ENCODE measurements around the gene RAB7B. TPM values are rescaled to one million over a fixed set of nuclear protein-coding genes. Genes with fewer than 3 reads are reported as not detected.

Gene RAB7B
- total RNA-seq, 1 experiment from 2014 or later = not detected

DNA sequence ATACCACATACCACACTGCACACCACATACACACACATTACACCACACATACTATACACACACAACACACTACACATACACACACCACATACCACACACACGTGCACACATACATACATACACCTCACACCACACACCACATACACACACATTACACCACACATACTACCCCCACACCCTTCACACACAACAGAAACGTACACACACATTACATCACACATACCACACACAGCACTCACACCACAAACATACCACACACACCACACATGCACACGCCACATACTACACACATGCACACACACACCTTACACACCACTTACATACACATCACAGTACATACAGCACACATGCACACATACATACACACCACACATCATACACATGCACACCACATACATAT is 28.5 kb downstream of the RAB7B start (continued):
- TF ChIP-seq, protein P1, sequence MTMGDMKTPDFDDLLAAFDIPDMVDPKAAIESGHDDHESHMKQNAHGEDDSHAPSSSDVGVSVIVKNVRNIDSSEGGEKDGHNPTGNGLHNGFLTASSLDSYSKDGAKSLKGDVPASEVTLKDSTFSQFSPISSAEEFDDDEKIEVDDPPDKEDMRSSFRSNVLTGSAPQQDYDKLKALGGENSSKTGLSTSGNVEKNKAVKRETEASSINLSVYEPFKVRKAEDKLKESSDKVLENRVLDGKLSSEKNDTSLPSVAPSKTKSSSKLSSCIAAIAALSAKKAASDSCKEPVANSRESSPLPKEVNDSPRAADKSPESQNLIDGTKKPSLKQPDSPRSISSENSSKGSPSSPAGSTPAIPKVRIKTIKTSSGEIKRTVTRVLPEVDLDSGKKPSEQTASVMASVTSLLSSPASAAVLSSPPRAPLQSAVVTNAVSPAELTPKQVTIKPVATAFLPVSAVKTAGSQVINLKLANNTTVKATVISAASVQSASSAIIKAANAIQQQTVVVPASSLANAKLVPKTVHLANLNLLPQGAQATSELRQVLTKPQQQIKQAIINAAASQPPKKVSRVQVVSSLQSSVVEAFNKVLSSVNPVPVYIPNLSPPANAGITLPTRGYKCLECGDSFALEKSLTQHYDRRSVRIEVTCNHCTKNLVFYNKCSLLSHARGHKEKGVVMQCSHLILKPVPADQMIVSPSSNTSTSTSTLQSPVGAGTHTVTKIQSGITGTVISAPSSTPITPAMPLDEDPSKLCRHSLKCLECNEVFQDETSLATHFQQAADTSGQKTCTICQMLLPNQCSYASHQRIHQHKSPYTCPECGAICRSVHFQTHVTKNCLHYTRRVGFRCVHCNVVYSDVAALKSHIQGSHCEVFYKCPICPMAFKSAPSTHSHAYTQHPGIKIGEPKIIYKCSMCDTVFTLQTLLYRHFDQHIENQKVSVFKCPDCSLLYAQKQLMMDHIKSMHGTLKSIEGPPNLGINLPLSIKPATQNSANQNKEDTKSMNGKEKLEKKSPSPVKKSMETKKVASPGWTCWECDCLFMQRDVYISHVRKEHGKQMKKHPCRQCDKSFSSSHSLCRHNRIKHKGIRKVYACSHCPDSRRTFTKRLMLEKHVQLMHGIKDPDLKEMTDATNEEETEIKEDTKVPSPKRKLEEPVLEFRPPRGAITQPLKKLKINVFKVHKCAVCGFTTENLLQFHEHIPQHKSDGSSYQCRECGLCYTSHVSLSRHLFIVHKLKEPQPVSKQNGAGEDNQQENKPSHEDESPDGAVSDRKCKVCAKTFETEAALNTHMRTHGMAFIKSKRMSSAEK (CRISPR knock-in tag; IDR thresholded peaks at IDR 0.05; ENCODE audit: borderline replicate concordance) = no peak
- TF ChIP-seq, protein P2, sequence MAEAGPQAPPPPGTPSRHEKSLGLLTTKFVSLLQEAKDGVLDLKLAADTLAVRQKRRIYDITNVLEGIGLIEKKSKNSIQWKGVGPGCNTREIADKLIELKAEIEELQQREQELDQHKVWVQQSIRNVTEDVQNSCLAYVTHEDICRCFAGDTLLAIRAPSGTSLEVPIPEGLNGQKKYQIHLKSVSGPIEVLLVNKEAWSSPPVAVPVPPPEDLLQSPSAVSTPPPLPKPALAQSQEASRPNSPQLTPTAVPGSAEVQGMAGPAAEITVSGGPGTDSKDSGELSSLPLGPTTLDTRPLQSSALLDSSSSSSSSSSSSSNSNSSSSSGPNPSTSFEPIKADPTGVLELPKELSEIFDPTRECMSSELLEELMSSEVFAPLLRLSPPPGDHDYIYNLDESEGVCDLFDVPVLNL (CRISPR knock-in tag; IDR thresholded peaks at IDR 0.05; ENCODE audit: borderline replicate concordance, low read depth) = no peak
- TF ChIP-seq EMX1 (CRISPR knock-in tag; IDR thresholded peaks at IDR 0.05) = no peak
- TF ChIP-seq, protein P3, sequence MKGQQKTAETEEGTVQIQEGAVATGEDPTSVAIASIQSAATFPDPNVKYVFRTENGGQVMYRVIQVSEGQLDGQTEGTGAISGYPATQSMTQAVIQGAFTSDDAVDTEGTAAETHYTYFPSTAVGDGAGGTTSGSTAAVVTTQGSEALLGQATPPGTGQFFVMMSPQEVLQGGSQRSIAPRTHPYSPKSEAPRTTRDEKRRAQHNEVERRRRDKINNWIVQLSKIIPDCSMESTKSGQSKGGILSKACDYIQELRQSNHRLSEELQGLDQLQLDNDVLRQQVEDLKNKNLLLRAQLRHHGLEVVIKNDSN (CRISPR knock-in tag; IDR thresholded peaks at IDR 0.05) = no peak
- TF ChIP-seq, protein P4, sequence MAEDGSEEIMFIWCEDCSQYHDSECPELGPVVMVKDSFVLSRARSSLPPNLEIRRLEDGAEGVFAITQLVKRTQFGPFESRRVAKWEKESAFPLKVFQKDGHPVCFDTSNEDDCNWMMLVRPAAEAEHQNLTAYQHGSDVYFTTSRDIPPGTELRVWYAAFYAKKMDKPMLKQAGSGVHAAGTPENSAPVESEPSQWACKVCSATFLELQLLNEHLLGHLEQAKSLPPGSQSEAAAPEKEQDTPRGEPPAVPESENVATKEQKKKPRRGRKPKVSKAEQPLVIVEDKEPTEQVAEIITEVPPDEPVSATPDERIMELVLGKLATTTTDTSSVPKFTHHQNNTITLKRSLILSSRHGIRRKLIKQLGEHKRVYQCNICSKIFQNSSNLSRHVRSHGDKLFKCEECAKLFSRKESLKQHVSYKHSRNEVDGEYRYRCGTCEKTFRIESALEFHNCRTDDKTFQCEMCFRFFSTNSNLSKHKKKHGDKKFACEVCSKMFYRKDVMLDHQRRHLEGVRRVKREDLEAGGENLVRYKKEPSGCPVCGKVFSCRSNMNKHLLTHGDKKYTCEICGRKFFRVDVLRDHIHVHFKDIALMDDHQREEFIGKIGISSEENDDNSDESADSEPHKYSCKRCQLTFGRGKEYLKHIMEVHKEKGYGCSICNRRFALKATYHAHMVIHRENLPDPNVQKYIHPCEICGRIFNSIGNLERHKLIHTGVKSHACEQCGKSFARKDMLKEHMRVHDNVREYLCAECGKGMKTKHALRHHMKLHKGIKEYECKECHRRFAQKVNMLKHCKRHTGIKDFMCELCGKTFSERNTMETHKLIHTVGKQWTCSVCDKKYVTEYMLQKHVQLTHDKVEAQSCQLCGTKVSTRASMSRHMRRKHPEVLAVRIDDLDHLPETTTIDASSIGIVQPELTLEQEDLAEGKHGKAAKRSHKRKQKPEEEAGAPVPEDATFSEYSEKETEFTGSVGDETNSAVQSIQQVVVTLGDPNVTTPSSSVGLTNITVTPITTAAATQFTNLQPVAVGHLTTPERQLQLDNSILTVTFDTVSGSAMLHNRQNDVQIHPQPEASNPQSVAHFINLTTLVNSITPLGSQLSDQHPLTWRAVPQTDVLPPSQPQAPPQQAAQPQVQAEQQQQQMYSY (CRISPR knock-in tag; IDR thresholded peaks at IDR 0.05) = no peak
- TF ChIP-seq SMAD3 (CRISPR knock-in tag; IDR thresholded peaks at IDR 0.05; ENCODE audit: borderline replicate concordance) = no peak

DNA sequence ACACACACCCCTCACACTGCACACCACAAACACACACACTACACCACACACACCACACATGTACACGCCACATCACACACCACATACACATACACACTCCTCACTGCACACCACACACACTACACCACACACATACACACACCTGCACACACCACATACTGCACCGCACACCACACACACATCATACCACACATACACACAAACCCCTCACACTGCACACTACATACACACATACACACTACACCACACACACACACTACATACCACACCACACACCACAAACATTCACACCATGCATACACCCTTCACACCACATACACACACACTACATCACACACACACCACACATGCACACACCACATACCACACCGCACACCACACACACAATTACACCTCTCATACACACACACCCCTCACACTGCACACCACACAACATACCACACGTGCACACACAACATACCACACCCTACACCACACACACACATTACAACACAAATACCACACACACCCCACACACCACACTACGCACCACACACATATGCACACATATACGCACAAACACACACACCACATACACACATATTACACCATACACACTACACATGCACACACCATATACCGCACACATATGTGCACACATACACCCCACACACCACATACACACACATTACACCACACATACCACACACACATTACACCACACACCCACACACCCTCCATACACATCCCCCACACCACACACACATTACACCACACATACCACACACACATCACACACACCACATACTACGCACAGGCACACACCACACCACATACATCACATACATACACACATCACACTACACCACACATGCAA is 29.6 kb downstream of the RAB7B start:
- H3K27me3 Mint-ChIP-seq (ENCODE audit: low read depth) = peaks cover 3% of the 10 kb centered on the region; the same call in 1 of the 2 replicates
- H3K4me1 Mint-ChIP-seq = peaks cover 5% of the 10 kb centered on the region; the same call in 1 of the 2 replicates
- H3K4me3 Mint-ChIP-seq = no peak overlapping the region
- CTCF ChIA-PET = no interaction called here
- H3K27ac Mint-ChIP-seq = no peak overlapping the region
- H3K36me3 Mint-ChIP-seq = peaks cover 2% of the 10 kb centered on the region; the same call in 1 of the 2 replicates
- POLR2A ChIA-PET = no interaction called here
- peaks cover 23% of the 10 kb centered on the region for H3K9me3 Mint-ChIP-seq
- ATAC-seq = no peak
- TF ChIP-seq TEAD1 (CRISPR knock-in tag; IDR thresholded peaks at IDR 0.05) (no peak), RORB (CRISPR knock-in tag; IDR thresholded peaks at IDR 0.05) (no peak), CREB1 (CRISPR knock-in tag; IDR thresholded peaks at IDR 0.05) (no peak), TCF7 (CRISPR knock-in tag; IDR thresholded peaks at IDR 0.05; ENCODE audit: low read depth) (no peak)
- TF ChIP-seq, protein P5, sequence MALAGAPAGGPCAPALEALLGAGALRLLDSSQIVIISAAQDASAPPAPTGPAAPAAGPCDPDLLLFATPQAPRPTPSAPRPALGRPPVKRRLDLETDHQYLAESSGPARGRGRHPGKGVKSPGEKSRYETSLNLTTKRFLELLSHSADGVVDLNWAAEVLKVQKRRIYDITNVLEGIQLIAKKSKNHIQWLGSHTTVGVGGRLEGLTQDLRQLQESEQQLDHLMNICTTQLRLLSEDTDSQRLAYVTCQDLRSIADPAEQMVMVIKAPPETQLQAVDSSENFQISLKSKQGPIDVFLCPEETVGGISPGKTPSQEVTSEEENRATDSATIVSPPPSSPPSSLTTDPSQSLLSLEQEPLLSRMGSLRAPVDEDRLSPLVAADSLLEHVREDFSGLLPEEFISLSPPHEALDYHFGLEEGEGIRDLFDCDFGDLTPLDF (CRISPR knock-in tag; IDR thresholded peaks at IDR 0.05) = no peak
- DNase-seq (ENCODE audit: low spot score) = no peak

Data from WTC11 (cell line).